K562 (cell line): ENCODE results near the gene SFPQ. TPM values are rescaled to one million over a fixed set of nuclear protein-coding genes. Genes with fewer than 3 reads are reported as not detected.

Experiments
- C11orf30 ChIP-seq: fragments of 450-650 bp; IDR thresholded peaks from 2 replicates; pipeline ENCODE4 v1.6.1; 2016; ENCODE audit warnings: low read depth, mild to moderate bottlenecking
- DDX20 ChIP-seq: fragments of 450-650 bp; IDR thresholded peaks from 2 replicates; pipeline ENCODE4 v1.6.1; 2016; ENCODE audit warnings: missing genetic modification characterization, low read depth, mild to moderate bottlenecking, missing compliant biosample characterization, moderate library complexity
- GABPB1 ChIP-seq: sonication (generic); formaldehyde crosslinking; IDR thresholded peaks from 2 replicates; pipeline ENCODE4 v1.8.0; 2022; ENCODE audit warnings: mild to moderate bottlenecking, missing genetic modification reagents
- HDGF ChIP-seq: fragments of 450-650 bp; IDR thresholded peaks from 2 replicates; pipeline ENCODE4 v1.6.1; 2016
- HMGN3 ChIP-seq: IDR thresholded peaks from 2 replicates; pipeline ENCODE4 v1.6.1; 2011; ENCODE audit warnings: borderline replicate concordance, low read depth, mild to moderate bottlenecking, mixed read lengths, low read length; ENCODE audit not compliant: insufficient read length; ENCODE audit errors: extremely low read depth
- KDM1A ChIP-seq, 2 experiments: fragments of 450-650 bp; IDR thresholded peaks; 2 replicates each; pipeline ENCODE4 v1.6.1; 2016; ENCODE audit warnings: mild to moderate bottlenecking in 2 of 2
- MIER1 ChIP-seq: fragments of 450-650 bp; IDR thresholded peaks from 2 replicates; pipeline ENCODE4 v1.6.1; 2016; ENCODE audit warnings: antibody characterized with exemption, mild to moderate bottlenecking, low read depth
- NR2F6 ChIP-seq: fragments of 450-650 bp; formaldehyde crosslinking; IDR thresholded peaks from 2 replicates; pipeline ENCODE4 v1.4.0; 2020; ENCODE audit warnings: mild to moderate bottlenecking
- SMAD2 ChIP-seq: fragments of 150-350 bp; IDR thresholded peaks from 2 replicates; pipeline ENCODE4 v1.6.1; 2014; ENCODE audit warnings: low read depth, mild to moderate bottlenecking, low read length
- SMARCB1 ChIP-seq: IDR thresholded peaks from 2 replicates; pipeline ENCODE4 v1.6.1; 2011; ENCODE audit warnings: improper control_type of control experiment, low read depth; ENCODE audit not compliant: insufficient read length
- TAF15 ChIP-seq: fragments of 200-400 bp; formaldehyde crosslinking; IDR thresholded peaks from 2 replicates; pipeline ENCODE4 v1.6.1; 2017; ENCODE audit warnings: mild to moderate bottlenecking, low read depth, low read length, moderate library complexity
- TCFL5 ChIP-seq: fragments of 250-450 bp; sonication (Bioruptor Pico); conservative IDR thresholded peaks from 2 replicates; pipeline ENCODE4 v1.6.1; 2021; ENCODE audit warnings: mild to moderate bottlenecking, moderate library complexity, matching md5 sums
- TEAD1 ChIP-seq, 2 experiments: fragments of 450-650 bp in 1 of 2; sonication (generic) in 1 of 2; formaldehyde crosslinking; IDR thresholded peaks; 2 replicates each; pipeline versions ENCODE4 v1.4.0 to v1.8.0; 2020 to 2022; ENCODE audit warnings: mild to moderate bottlenecking in 2 of 2, missing genetic modification reagents in 1 of 2
- XRCC5 ChIP-seq: fragments of 200-400 bp; formaldehyde crosslinking; IDR thresholded peaks from 2 replicates; pipeline ENCODE4 v1.6.1; 2017; ENCODE audit warnings: low read depth, mild to moderate bottlenecking, low read length
- YY1 ChIP-seq, 3 experiments: IDR thresholded peaks; 2 replicates each; pipeline ENCODE4 v1.6.1; 2011; ENCODE audit warnings: low read length in 2 of 3, mild to moderate bottlenecking in 2 of 3, moderate library complexity in 2 of 3, borderline replicate concordance in 1 of 3, control low read depth in 1 of 3, low read depth in 1 of 3; ENCODE audit not compliant: insufficient read depth in 3 of 3, insufficient replicate concordance in 2 of 3, control insufficient read depth in 1 of 3, insufficient read length in 1 of 3; ENCODE audit errors: extremely low read depth in 1 of 3
- ZNF584 ChIP-seq: fragments of 200-800 bp; sonication (Bioruptor generic); IDR thresholded peaks from 2 replicates; pipeline ENCODE4 v1.6.1; 2016; ENCODE audit warnings: low read depth, mild to moderate bottlenecking, missing genetic modification characterization, missing compliant biosample characterization
- ZNF586 ChIP-seq: fragments of 450-650 bp; formaldehyde crosslinking; conservative IDR thresholded peaks from 2 replicates; pipeline ENCODE4 v1.4.0; 2020; ENCODE audit warnings: mild to moderate bottlenecking, moderate library complexity
- polyA plus RNA-seq, 8 experiments: library from polyadenylated mRNA; depleted of rRNA in 4 of 8; stranded (reverse) in 5 of 8; unstranded in 3 of 8; fragments of >200 nt; fragmentation: Nextera tagmentation in 2 of 8; fragmentation: Illumina TruSeq in 1 of 8; extraction: Ambion mirVana in 2 of 8; extraction: Trizol in 1 of 8; gene quantifications; 2 replicates each; pipeline versions ENCODE4 v1.2.1 to v1.2.3, GENCODE V29; 2011 to 2014; ENCODE audit warnings: inconsistent platforms in 1 of 8, missing spikeins in 1 of 8
- total RNA-seq, 7 experiments: library from RNA; depleted of rRNA in 6 of 7; stranded (reverse); fragments of >200 nt in 6 of 7; fragmentation: Illumina TruSeq in 2 of 7; extraction: Trizol in 2 of 7; gene quantifications; 2 replicates each; pipeline versions ENCODE4 v1.2.1 to v1.2.3, GENCODE V29; 2011 to 2021; ENCODE audit warnings: low replicate concordance in 1 of 7
- TF ChIP-seq, protein P1 (sequence below): fragments of 250-450 bp; sonication (Bioruptor Pico); IDR thresholded peaks from 2 replicates; pipeline ENCODE4 v1.5.0; 2020; ENCODE audit warnings: mild to moderate bottlenecking, borderline replicate concordance
- TF ChIP-seq, protein P2 (sequence below): fragments of 200-800 bp; sonication (Bioruptor generic); IDR thresholded peaks from 2 replicates; pipeline ENCODE4 v1.6.1; 2017; ENCODE audit warnings: missing genetic modification characterization, missing compliant biosample characterization
- TF ChIP-seq, protein P3 (sequence below): fragments of 450-650 bp; formaldehyde crosslinking; IDR thresholded peaks from 2 replicates; pipeline ENCODE4 v1.4.0; 2020; ENCODE audit warnings: mild to moderate bottlenecking, mixed read lengths
- TF ChIP-seq, protein P4 (sequence below): fragments of 450-650 bp; formaldehyde crosslinking; IDR thresholded peaks from 2 replicates; pipeline ENCODE4 v1.4.0; 2020; ENCODE audit warnings: mild to moderate bottlenecking, moderate library complexity

SFPQ gene
- total and polyA plus RNA-seq, 9 of the 15 experiments (the other 6 are each of a cell fraction or from before 2014, with no cell fraction given), result 69.7 to 562 (median 399) TPM

DNA sequence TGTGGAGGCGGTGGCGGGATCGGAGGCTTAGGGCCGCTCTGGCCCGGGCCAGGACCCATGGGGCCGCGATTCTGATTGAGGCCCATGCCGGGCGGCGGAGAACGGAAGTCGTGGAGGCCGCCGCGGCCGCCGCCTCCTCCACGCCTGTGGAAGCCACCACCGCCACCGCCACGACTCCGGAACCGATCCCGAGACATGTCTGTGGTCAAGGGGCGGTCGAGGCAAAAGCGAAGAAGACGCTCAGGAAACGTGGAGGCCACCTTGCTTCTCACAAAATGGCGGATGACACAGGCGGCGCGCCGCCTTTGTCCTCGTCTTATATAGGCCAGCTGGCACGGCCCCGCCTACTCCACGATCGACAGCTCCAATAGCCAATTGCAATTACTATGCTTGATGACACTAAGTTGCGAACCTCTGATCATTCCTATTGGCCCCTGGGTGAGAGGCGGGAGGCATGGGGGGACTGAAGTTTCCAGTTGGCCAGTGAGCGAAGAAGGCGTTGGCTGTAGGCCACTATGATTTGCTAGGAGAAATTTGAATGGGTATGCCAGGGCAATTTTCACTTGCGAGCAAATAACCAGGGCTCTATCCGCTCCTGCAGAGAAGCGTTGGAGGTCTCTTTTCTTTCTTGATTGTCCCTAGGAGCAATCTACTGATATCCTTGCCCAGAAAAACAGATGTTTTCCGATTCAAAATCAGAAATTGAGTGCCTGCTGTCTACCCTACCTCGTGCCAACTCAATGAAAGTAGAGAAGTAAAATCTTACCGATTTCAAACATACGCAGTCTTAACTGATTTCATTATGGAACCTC lies at the start of gene SFPQ (continued):
- TF ChIP-seq TEAD1 (CRISPR knock-in tag; IDR thresholded peaks at IDR 0.05) (peak in 1 of 2 experiments; percentile 75; a peak in 1 of 4 replicates), SMARCB1 (no peak), TCFL5 (no peak), MIER1 (0 out of 2 replicates have a peak, but pooled peaks have one; percentile 37), SMAD2 (no peak), ZNF586 (CRISPR knock-in tag) (no peak), XRCC5 (no peak), C11orf30 (no peak), HMGN3 (no peak), ZNF584 (no peak), YY1 (IDR thresholded peaks at IDR 0.05; ENCODE audit: borderline replicate concordance in 1 of 3, control insufficient read depth in 1 of 3, extremely low read depth in 1 of 3, insufficient read depth in 3 of 3, insufficient read length in 1 of 3, insufficient replicate concordance in 2 of 3, low read depth in 1 of 3, low read length in 2 of 3) (peak; percentile 84 to 98 (median 96)), NR2F6 (CRISPR knock-in tag) (no peak), KDM1A (IDR thresholded peaks at IDR 0.05) (no peak), GABPB1 (CRISPR knock-in tag) (peak; percentile 86), HDGF (no peak), TAF15 (no peak), DDX20 (no peak)
- TF ChIP-seq, protein P1, sequence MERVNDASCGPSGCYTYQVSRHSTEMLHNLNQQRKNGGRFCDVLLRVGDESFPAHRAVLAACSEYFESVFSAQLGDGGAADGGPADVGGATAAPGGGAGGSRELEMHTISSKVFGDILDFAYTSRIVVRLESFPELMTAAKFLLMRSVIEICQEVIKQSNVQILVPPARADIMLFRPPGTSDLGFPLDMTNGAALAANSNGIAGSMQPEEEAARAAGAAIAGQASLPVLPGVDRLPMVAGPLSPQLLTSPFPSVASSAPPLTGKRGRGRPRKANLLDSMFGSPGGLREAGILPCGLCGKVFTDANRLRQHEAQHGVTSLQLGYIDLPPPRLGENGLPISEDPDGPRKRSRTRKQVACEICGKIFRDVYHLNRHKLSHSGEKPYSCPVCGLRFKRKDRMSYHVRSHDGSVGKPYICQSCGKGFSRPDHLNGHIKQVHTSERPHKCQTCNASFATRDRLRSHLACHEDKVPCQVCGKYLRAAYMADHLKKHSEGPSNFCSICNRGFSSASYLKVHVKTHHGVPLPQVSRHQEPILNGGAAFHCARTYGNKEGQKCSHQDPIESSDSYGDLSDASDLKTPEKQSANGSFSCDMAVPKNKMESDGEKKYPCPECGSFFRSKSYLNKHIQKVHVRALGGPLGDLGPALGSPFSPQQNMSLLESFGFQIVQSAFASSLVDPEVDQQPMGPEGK, result no peak
- TF ChIP-seq, protein P2, sequence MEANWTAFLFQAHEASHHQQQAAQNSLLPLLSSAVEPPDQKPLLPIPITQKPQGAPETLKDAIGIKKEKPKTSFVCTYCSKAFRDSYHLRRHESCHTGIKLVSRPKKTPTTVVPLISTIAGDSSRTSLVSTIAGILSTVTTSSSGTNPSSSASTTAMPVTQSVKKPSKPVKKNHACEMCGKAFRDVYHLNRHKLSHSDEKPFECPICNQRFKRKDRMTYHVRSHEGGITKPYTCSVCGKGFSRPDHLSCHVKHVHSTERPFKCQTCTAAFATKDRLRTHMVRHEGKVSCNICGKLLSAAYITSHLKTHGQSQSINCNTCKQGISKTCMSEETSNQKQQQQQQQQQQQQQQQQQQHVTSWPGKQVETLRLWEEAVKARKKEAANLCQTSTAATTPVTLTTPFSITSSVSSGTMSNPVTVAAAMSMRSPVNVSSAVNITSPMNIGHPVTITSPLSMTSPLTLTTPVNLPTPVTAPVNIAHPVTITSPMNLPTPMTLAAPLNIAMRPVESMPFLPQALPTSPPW, result peak; percentile 71
- TF ChIP-seq, protein P3, sequence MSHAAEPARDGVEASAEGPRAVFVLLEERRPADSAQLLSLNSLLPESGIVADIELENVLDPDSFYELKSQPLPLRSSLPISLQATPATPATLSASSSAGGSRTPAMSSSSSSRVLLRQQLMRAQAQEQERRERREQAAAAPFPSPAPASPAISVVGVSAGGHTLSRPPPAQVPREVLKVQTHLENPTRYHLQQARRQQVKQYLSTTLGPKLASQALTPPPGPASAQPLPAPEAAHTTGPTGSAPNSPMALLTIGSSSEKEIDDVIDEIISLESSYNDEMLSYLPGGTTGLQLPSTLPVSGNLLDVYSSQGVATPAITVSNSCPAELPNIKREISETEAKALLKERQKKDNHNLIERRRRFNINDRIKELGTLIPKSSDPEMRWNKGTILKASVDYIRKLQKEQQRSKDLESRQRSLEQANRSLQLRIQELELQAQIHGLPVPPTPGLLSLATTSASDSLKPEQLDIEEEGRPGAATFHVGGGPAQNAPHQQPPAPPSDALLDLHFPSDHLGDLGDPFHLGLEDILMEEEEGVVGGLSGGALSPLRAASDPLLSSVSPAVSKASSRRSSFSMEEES, result no peak
- TF ChIP-seq, protein P4, sequence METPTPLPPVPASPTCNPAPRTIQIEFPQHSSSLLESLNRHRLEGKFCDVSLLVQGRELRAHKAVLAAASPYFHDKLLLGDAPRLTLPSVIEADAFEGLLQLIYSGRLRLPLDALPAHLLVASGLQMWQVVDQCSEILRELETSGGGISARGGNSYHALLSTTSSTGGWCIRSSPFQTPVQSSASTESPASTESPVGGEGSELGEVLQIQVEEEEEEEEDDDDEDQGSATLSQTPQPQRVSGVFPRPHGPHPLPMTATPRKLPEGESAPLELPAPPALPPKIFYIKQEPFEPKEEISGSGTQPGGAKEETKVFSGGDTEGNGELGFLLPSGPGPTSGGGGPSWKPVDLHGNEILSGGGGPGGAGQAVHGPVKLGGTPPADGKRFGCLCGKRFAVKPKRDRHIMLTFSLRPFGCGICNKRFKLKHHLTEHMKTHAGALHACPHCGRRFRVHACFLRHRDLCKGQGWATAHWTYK (CRISPR knock-in tag), result peak; percentile 54
